A673 (cell line): ENCODE data around the gene SARS2. TPM values are rescaled to one million over a fixed set of nuclear protein-coding genes. Genes with fewer than 3 reads are reported as not detected.

ENCODE experiments used
- BruUV-seq: library from RNA; stranded (reverse); fragments of 400-500 nt; replicated peaks from 2 replicates; lab custom pipeline; 2021; lab: Mats Ljungman, UMichigan
- CTCF ChIA-PET: fragments of 300-600 bp; sonication (Branson Sonifier 250); formaldehyde crosslinking; loops from one replicate; lab custom pipeline; 2022; ENCODE audit warnings: antibody characterized with exemption; lab: Charles Lee
- POLR2A ChIA-PET: fragments of 300-600 bp; sonication (Branson Sonifier 250); formaldehyde crosslinking; loops from one replicate; lab custom pipeline; 2022; ENCODE audit warnings: antibody characterized with exemption; ENCODE audit not compliant: low non-redundant PET; lab: Charles Lee
- DNase-seq: peaks from one replicate; pipeline ENCODE4 v3.0.0-alpha.2; 2015; ENCODE audit warnings: low spot score
- H3K27ac ChIP-seq: fragments of 200-600 bp; sonication (generic); 2 replicates; pipeline ENCODE4 v1.5.1; 2016; ENCODE audit warnings: mixed run types, low read depth, mild to moderate bottlenecking, mixed read lengths, antibody characterized with exemption, low read length; ENCODE audit not compliant: poor library complexity, severe bottlenecking
- H3K27me3 ChIP-seq: fragments of 200-600 bp; sonication (generic); replicated peaks from 2 replicates; pipeline ENCODE4 v1.6.1; 2017; ENCODE audit warnings: mixed run types, low read depth, mild to moderate bottlenecking, mixed read lengths, antibody characterized with exemption, low read length; ENCODE audit not compliant: insufficient read depth, poor library complexity
- H3K36me3 ChIP-seq: fragments of 200-600 bp; sonication (generic); 2 replicates; pipeline ENCODE4 v1.6.1; 2016; ENCODE audit warnings: mixed run types, mild to moderate bottlenecking, mixed read lengths, antibody characterized with exemption, low read length; ENCODE audit not compliant: insufficient read depth, poor library complexity, severe bottlenecking
- H3K4me1 ChIP-seq: fragments of 200-600 bp; sonication (generic); 2 replicates; pipeline ENCODE4 v1.6.1; 2017; ENCODE audit warnings: mixed run types, mild to moderate bottlenecking, mixed read lengths, antibody characterized with exemption, low read length; ENCODE audit not compliant: insufficient read depth, poor library complexity, severe bottlenecking
- H3K4me3 ChIP-seq: fragments of 200-600 bp; sonication (generic); 2 replicates; pipeline ENCODE4 v1.5.1; 2016; ENCODE audit warnings: low read depth, mixed run types, mild to moderate bottlenecking, mixed read lengths, low read length; ENCODE audit not compliant: poor library complexity, severe bottlenecking
- H3K9me3 ChIP-seq: fragments of 200-600 bp; sonication (generic); 2 replicates; pipeline ENCODE4 v1.6.1; 2016; ENCODE audit warnings: mixed run types, low read depth, mild to moderate bottlenecking, mixed read lengths, antibody characterized with exemption, low read length; ENCODE audit not compliant: poor library complexity, severe bottlenecking
- EZH2 ChIP-seq: fragments of 200-600 bp; sonication (generic); IDR thresholded peaks from 2 replicates; pipeline ENCODE4 v1.6.1; 2017; ENCODE audit warnings: borderline replicate concordance, low read depth, mild to moderate bottlenecking, mixed read lengths, antibody characterized with exemption, low read length; ENCODE audit not compliant: poor library complexity, severe bottlenecking
- intact Hi-C: fragments of 100-400 bp; cut with micrococcal nuclease; formaldehyde crosslinking; loops from one replicate; pipeline ENCODE4 v1.10.0; 2022; ENCODE audit not compliant: unreplicated experiment
- total RNA-seq: library from RNA; stranded (reverse); gene quantifications from 2 replicates; pipeline ENCODE4 v1.2.3, GENCODE V29; 2021
- TF ChIP-seq, protein P1 (sequence below): fragments of 300-800, 200-600 bp; sonication (generic); conservative IDR thresholded peaks from 2 replicates; pipeline ENCODE4 v1.5.1; 2017; ENCODE audit warnings: low read depth, mild to moderate bottlenecking, antibody characterized with exemption, low read length, moderate library complexity, mixed read lengths

SARS2 gene
- total RNA-seq, 1 experiment from 2014 or later, result 58.6 TPM

DNA sequence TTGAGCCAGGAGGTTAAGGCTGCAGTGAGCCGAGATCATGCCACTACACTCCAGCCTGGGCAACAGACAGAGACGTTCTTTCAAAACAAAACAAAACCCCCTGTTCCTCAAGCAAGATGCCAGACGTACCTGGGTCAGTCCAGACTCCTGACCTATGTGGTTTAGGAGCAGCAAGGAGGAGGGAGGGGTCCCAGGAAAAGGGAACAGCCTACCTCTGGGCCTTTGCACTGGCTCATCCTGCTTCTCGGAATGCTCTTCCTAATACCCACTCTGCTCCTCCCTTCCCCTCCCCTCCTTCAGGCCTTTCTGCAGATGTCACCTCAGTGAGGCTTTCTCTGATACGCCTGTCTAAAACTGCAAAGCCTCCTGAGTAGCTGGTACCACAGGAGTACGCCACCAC, 62.0 kb downstream of the SARS2 start:
- CTCF ChIA-PET, result interaction anchor here (0.5 kb wide), 1 partner anchor 66 kb away, joined by 3 read pairs; no protein-coding TSS in a partner anchor
- TF ChIP-seq, protein P1, sequence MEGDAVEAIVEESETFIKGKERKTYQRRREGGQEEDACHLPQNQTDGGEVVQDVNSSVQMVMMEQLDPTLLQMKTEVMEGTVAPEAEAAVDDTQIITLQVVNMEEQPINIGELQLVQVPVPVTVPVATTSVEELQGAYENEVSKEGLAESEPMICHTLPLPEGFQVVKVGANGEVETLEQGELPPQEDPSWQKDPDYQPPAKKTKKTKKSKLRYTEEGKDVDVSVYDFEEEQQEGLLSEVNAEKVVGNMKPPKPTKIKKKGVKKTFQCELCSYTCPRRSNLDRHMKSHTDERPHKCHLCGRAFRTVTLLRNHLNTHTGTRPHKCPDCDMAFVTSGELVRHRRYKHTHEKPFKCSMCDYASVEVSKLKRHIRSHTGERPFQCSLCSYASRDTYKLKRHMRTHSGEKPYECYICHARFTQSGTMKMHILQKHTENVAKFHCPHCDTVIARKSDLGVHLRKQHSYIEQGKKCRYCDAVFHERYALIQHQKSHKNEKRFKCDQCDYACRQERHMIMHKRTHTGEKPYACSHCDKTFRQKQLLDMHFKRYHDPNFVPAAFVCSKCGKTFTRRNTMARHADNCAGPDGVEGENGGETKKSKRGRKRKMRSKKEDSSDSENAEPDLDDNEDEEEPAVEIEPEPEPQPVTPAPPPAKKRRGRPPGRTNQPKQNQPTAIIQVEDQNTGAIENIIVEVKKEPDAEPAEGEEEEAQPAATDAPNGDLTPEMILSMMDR, result no peak
- no peak for TF ChIP-seq EZH2

DNA sequence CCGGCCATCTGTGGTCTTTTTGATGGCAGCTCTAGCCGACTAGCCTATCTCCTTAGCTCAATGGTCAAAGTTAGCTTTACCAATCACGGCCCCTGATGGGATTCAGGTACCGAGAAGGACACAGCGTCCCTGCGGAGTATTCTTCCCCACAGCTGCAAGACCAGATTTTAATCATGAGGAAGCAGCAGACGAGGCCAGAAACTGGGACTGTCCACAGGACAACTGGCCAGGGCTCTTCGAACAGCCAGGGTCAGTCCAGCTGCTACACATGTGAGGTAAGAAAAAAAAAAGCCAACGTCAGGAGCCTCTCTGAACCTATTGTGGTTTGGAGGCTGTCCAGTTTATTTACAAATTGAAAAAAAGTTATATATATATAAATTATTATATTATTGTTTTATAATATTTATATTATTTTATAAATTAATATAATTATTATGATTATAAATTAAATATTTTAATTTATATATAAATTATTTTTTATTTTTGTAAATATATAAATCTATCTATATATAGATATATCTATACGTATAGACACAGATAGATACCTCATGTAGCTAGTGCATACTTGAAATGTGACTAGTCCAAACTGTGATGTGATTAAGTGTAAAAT, 63.3 kb downstream of the SARS2 start:
- peaks cover 8% of the 10 kb centered on the region for H3K4me1 ChIP-seq
- H3K4me3 ChIP-seq, result no peak overlapping the region
- ChIA-PET POLR2A (interaction anchor here (0.6 kb wide), 2 partner anchors 9 to 35 kb away, joined by 3 to 16 read pairs; no protein-coding TSS in a partner anchor), CTCF (no interaction called here)
- no peak for TF ChIP-seq EZH2
- TF ChIP-seq, protein P1, result no peak
- H3K27me3 ChIP-seq, result no peaks in the 10 kb centered on the region
- DNase-seq, result no peak
- no peaks in the 10 kb centered on the region for H3K36me3 ChIP-seq
- H3K27ac ChIP-seq, result no peak overlapping the region
- no TSS peak for BruUV-seq
- intact Hi-C loops, result no loop called here
- no peaks in the 10 kb centered on the region for H3K9me3 ChIP-seq

More for the DNA sequence above, 62.0 kb downstream of the SARS2 start:
- no peaks in the 10 kb centered on the region for H3K9me3 ChIP-seq
- H3K36me3 ChIP-seq, result no peaks in the 10 kb centered on the region
- H3K4me3 ChIP-seq, result no peak overlapping the region
- DNase-seq, result no peak
- no peaks in the 10 kb centered on the region for H3K4me1 ChIP-seq
- H3K27me3 ChIP-seq, result no peaks in the 10 kb centered on the region
- BruUV-seq, result TSS peak; percentile 65
- intact Hi-C loops, result no loop called here
- H3K27ac ChIP-seq, result no peak overlapping the region
- POLR2A ChIA-PET, result no interaction called here

Other genes with a start within 250 kb of the SARS2 start
- 0.69 and 0.96 TPM in 2 replicates for gene CAPN12, start 186.3 kb downstream of the SARS2 start, total RNA-seq
- not detected in 2 replicates for gene LGALS7, start 157.2 kb downstream of the SARS2 start, total RNA-seq
- not detected in 2 replicates for gene LGALS7B, start 141.6 kb downstream of the SARS2 start, total RNA-seq
- 0.32 and 0.81 TPM in 2 replicates for gene LGALS4, start 117.8 kb downstream of the SARS2 start, total RNA-seq
- gene ECH1, start 99.0 kb downstream of the SARS2 start, total RNA-seq, result 83.1 and 102 TPM in 2 replicates
- gene HNRNPL, start 80.8 kb downstream of the SARS2 start, total RNA-seq, result 642 and 647 TPM in 2 replicates
- 5.7 and 7.4 TPM in 2 replicates for gene RINL, start 52.5 kb downstream of the SARS2 start, total RNA-seq
- gene SIRT2, start 31.1 kb downstream of the SARS2 start, total RNA-seq, result 30.0 and 32.2 TPM in 2 replicates
- 42.4 and 51.9 TPM in 2 replicates for gene NFKBIB, start 30.8 kb downstream of the SARS2 start, total RNA-seq
- gene CCER2, start 18.6 kb downstream of the SARS2 start, total RNA-seq, result 0.67 and 1.2 TPM in 2 replicates
- gene MRPS12, start 181 bp upstream of the SARS2 start, total RNA-seq, result 69.5 and 81.9 TPM in 2 replicates
- 26.0 and 29.9 TPM in 2 replicates for gene FBXO17, start 45.0 kb upstream of the SARS2 start, total RNA-seq
- 0.33 and 0.45 TPM in 2 replicates for gene FBXO27, start 101.8 kb upstream of the SARS2 start, total RNA-seq
- gene ACP7, start 153.6 kb upstream of the SARS2 start, total RNA-seq, result not detected in 2 replicates
- gene PAK4, start 195.0 kb upstream of the SARS2 start, total RNA-seq, result 55.2 and 59.0 TPM in 2 replicates